C4-2B (cell line): ENCODE results near the gene CCL1.

Source experiments
- ZFX ChIP-seq: fragments of 450-650 bp; IDR thresholded peaks from 2 replicates; pipeline ENCODE4 v1.6.1; 2017
- TF ChIP-seq, protein P1 (sequence below): fragments of 450-650 bp; conservative IDR thresholded peaks from 2 replicates; pipeline ENCODE4 v1.5.1; 2017; ENCODE audit warnings: mild to moderate bottlenecking

DNA sequence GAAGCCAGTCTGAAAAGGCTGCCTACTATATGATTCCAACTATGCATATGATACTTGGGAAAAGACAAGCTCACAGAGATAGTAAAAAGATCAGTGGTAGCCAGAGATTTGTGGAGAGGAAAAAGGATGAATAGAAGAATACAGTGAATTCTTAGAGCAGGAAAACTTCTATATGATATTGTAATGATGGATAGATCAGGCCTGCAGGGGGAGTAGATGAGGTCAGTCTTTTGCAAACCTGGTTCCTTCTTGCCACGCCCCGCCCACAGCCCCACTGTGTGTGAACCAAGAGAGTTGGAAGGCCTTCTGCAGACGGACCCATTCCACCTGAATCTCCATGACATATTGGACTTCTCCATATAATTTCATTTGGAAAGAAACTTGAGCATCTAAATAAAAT, 44.6 kb downstream of the CCL1 start:
- TF ChIP-seq, protein P1, sequence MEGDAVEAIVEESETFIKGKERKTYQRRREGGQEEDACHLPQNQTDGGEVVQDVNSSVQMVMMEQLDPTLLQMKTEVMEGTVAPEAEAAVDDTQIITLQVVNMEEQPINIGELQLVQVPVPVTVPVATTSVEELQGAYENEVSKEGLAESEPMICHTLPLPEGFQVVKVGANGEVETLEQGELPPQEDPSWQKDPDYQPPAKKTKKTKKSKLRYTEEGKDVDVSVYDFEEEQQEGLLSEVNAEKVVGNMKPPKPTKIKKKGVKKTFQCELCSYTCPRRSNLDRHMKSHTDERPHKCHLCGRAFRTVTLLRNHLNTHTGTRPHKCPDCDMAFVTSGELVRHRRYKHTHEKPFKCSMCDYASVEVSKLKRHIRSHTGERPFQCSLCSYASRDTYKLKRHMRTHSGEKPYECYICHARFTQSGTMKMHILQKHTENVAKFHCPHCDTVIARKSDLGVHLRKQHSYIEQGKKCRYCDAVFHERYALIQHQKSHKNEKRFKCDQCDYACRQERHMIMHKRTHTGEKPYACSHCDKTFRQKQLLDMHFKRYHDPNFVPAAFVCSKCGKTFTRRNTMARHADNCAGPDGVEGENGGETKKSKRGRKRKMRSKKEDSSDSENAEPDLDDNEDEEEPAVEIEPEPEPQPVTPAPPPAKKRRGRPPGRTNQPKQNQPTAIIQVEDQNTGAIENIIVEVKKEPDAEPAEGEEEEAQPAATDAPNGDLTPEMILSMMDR = peak; percentile 40
- TF ChIP-seq ZFX = no peak
